ENCODE measurements around the gene ITPR3.

GRCh38 chr6:33591424-33592032 is 29.6 kb upstream of the ITPR3 start:
- no peak for TF ChIP-seq CTCF (IDR thresholded peaks at IDR 0.05; ENCODE audit: low read length)
- no peak for TF ChIP-seq EZH2 (IDR thresholded peaks at IDR 0.05; ENCODE audit: borderline replicate concordance, low read length)
